DMS53 (cell line): Measurements from ENCODE around the gene EOGT.

Source experiments
- DNase-seq: peaks from one replicate; lab custom pipeline; 2025; lab: John Stamatoyannopoulos, UW

The EOGT gene

GRCh38 chr3:69013253-69014021, at the start of gene EOGT:
EOGT (minus strand) TSS chr3:69013684; CDS start chr3:69009846, 3,838 bp downstream.
- DNase-seq, result peak; percentile 79

DNA sequence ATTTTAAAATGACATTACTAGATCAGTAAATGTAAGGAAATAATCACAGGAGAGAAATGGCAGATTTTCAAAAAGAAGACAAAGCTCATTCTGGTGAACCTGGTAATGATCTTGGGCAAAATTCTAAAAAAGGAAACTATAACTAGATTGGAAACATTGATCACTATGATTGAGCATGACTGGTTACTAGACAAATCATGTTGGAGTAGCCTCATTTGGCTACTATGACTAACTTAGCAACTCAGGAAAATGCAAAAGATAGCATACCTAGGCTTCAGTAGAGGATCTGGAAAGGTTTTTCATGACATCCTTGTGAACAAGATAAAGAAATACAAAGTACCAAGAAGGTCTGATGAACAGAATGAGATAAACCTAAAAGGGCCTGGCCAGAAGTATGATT, 46.2 kb upstream of the EOGT start:
- no peak for DNase-seq

DNA sequence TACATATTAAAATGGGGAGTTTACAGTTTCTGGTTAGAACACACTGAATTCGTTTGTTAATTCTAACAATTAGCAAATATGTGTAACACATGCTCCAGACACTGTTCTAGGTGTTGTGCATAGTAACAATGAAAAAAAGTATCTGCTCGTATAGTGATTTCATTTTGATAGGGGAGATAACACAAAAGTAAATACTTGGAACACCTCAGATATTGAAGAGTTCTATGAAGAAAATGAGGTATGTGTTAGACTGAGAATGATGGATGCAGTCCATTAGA, 45.4 kb upstream of the EOGT start:
- DNase-seq, result no peak

DNA sequence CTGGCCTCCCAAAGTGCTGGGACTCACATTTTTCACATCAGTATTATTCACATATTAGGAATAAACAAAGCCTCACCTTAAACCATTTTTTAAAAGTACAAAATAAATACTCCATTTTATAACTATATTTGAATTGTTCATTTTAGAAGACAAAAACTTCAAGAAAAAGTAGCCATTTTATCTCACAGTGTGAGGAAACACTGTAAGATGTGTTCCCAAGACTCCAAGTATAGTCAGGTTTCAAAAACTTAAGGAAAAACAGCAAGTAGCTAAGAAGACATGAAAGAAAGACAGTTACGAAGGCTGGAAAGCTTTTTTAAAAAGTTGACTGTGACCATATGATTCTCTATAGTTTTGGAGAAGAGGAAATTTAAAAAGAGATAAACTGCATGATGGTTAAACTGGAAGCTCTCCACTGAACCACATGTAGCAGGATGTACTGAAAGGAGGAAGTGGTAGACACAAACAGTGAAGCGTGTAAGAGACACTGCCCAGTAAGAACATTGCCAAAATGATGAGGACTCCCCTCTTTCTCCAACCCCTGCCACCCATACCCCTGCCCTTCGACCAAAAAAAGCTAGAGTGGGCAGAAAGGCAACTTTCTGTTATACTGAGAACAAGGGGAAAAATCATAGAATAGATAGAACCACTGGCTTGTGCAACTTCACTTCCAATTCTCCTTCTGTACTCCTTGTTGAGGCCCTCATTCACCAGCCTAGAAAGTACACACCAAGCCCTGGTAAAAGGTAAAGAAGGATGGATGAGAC, 44.9 kb upstream of the EOGT start:
- DNase-seq, result no peak

GRCh38 chr3:69052472-69052898, 39.0 kb upstream of the EOGT start:
- no peak for DNase-seq

DNA sequence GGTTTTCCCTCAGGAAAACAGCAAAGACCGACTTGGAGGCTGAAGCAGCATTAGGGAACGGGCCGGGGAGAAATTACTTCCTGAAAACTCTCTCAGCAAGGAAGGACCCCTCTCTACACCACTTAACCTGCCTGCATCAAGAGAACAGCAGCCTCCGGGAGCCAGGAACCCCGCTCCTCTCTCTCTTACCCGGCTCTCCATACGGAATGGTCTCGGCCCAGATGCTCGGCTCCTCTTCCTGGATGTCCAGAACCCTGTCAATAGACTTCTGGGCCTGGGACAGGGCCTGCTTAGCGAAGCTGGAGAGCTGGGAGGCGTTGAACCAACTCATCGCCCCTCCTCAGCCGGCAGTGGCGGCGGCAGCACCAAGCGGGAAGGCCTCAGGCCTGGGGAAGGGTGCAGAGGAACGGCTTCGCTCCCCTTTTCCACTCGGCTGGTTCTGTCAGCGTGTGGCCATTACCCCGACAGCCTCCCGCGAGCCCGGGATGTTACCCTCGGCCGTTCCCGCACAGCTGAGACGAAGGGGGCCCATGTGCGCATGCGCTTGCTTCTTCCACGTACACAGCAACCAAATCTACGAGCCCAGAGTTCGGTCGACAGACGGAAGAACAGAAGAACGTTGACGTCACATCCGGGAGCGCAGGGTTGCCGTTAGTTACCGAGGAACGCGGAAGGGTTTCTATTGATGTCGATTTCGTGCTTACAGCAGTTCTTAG, 38.4 kb upstream of the EOGT start, which contains the start of gene TMF1:
TSS of gene TMF1 (minus strand) at position 578 of the 716 bp plus-strand sequence. CDS start at position 331, 247 bp downstream.
- no peak for DNase-seq

DNA sequence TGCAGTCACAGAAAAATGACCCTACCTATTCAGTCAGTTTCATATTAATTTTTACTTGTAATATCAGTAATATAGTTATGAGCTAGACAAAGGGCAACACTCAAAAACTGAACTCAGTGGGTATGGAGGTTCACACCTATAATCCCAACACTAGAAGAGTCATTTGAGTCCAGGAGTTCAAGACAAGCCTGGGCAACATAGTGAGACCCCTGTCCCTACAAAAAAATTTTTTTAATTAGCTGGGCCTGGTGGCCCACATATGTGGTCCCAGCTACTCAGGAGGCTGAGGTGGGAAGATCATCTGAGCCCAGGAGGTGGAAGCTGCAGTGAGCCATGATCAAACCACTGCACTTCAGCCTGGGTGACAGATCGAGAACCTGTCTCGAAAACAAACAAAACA, 35.5 kb upstream of the EOGT start:
- no peak for DNase-seq

GRCh38 chr3:69044608-69045007, 31.1 kb upstream of the EOGT start:
- DNase-seq, result no peak

- DNase-seq, result no peak
Measured at GRCh38 chr3:69033470-69033869, 20.0 kb upstream of the EOGT start.

DNA sequence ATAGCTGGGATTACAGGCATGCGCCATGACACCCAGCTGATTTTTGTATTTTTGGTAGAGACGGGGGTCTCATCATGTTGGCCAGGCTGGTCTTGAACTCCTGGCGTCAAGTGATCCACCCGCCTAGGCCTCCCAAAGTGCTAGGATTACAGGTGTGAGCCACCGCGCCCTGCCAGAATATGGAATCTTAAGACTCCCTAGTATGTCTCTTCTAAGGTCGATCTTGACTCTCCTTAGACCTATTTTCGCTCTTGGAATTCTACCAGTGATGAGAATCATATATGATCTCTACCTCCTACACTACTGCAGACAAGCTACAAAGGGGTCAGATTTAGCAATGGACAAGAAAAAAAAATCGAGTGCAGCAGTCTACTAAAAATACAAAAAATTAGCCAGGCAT, 19.3 kb upstream of the EOGT start:
- no peak for DNase-seq

DNA sequence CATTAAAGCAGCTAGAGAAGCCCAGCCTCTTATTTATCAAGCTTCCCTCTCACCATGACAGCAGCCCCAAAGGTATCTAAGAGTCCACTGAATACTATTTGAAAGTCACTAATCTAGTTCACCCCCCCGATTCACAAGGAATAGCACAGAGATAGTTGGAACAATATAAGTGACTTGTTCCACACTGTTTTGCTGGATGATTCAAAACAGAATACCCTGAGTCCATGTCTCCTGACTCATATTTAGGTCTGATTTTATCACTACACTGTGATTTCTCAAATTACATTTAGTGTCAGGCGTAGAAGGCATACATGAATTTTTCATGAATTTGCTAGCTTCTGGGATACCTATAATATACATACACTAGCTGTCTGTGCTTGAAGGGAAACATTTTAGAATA, 18.7 kb upstream of the EOGT start:
- DNase-seq, result no peak

DNA sequence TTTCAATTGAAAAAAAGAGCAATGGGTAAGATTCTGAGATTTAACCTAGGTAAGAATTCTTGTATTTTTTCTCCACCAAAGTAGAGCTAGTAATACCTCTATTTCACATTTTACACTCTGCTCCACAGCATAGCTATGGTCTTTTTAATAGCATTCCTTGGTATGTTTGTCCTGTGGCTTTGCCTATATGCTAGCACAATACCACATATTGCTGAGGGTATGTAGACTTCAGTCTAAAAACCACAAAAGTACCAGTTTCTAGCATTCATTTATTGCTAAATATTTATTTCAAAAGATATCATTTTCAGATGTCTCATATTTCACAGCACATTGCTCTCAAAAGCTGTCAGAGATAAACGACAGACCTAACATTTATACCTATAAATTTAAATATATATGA, 18.2 kb upstream of the EOGT start:
- no peak for DNase-seq

- no peak for DNase-seq
Measured at GRCh38 chr3:69020857-69021256, 7.4 kb upstream of the EOGT start.

- no peak for DNase-seq
Measured at GRCh38 chr3:69020424-69020823, 6.9 kb upstream of the EOGT start.

GRCh38 chr3:69016901-69017300, 3.4 kb upstream of the EOGT start:
- DNase-seq, result no peak

GRCh38 chr3:69016102-69016501, 2.6 kb upstream of the EOGT start:
- DNase-seq, result no peak

- DNase-seq, result no peak
Measured at GRCh38 chr3:69014022-69014580, 617 bp upstream of the EOGT start.

GRCh38 chr3:69012800-69013252, 658 bp downstream of the EOGT start:
- DNase-seq, result peak; percentile 59

DNA sequence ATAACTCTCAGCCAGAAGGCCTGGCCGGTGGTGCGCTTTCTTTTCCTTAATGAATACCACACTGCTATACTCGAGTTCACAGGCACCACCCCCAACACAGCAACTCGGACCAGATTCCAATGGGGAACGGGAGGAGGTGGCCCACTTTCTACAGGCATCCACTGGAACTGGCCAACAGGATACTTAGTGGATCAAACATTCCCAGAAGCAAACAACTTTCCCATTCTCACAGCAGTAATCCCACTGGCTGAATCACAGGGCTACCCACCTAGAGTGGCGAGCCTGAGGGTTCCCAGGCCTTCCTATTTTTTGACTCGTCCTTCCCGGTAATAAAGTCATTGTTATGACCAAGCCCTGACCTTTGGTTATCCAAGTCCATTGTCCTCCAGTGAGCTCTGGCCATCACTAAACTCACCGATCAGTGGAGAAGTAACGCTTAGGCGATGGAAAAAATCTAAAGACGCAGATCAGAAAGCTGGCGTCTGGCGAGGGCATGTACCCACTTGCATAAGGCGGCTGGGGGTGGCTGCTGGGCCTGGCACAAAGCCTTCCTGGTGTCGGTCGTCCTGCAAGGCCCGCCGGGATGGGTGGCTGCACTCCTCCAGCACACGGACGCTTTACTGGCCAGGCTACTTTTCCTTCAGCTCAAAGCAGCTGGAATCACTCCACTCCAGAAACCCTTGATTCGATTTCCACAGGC, 1.2 kb downstream of the EOGT start:
- no peak for DNase-seq

- no peak for DNase-seq
Measured at GRCh38 chr3:69011096-69011730, 2.3 kb downstream of the EOGT start.
